Measurements from ENCODE around the gene DEFB132.
A peak's percentile ranks its signal among the peaks of the same experiment; 100 is the strongest.

GRCh38 chr20:258963-259362 is 1.4 kb downstream of the DEFB132 start:
- peak in 1 of 2 donors; percentile 29 for TF ChIP-seq CTCF (conservative IDR thresholded peaks at IDR 0.05 in 1 of 2, IDR thresholded peaks at IDR 0.05 in 1 of 2; ENCODE audit: low read depth in 1 of 2, low read length in 2 of 2)
- no peak for TF ChIP-seq EZH2 (IDR thresholded peaks at IDR 0.05; ENCODE audit: low read length, missing control alignments)

Data from fibroblast of lung (primary cell).